ENCODE data around the gene BIRC3.

- TF ChIP-seq CTCF (IDR thresholded peaks at IDR 0.05) (no peak), EP300 (IDR thresholded peaks at IDR 0.05) (no peak), POLR2A (IDR thresholded peaks at IDR 0.05) (no peak), POLR2AphosphoS5 (IDR thresholded peaks at IDR 0.05) (no peak)
Measured at GRCh38 chr11:102286292-102286691, 31.0 kb upstream of the BIRC3 start.

Data from sigmoid colon (tissue), 4 donors.